ENCODE data around the gene CCL27.

CCL27 gene

GRCh38 chr9:34620061-34620994 is 42.1 kb downstream of the CCL27 start, which contains the start of gene DCTN3:
TSS of gene DCTN3 (minus strand) at chr9:34620495. CDS start at chr9:34620464, 31 bp downstream.
- CTCF ChIA-PET: interaction anchor here (1.0 to 4.9 kb wide), 13 partner anchors 8 to 241 kb away, joined by 3 to 100 read pairs (median 4); partner anchors contain the start of genes ARID3C, GALT, RPP25L and SIGMAR1
- POLR2A ChIA-PET: interaction anchor here (0.5 to 1.4 kb wide), 2 partner anchors 14 to 1330 kb away, joined by 3 to 4 read pairs; partner anchors contain the start of gene NFX1
- peak; percentile 97 for DNase-seq (ENCODE audit: extremely low spot score)
- TF ChIP-seq CTCF (IDR thresholded peaks at IDR 0.05; ENCODE audit: control extremely low read depth, extremely low read depth, low read depth, missing control alignments): no peak

GRCh38 chr9:34615132-34615531 is 47.3 kb downstream of the CCL27 start:
- ChIA-PET CTCF (interaction anchor here (1.2 to 17.0 kb wide), 8 partner anchors 9 to 211 kb away, joined by 3 to 328 read pairs (median 10); partner anchors contain the start of genes ARID3C, GALT and SIGMAR1), POLR2A (no interaction called here)
- no peak for DNase-seq (ENCODE audit: extremely low spot score)
- no peak for TF ChIP-seq CTCF (IDR thresholded peaks at IDR 0.05; ENCODE audit: control extremely low read depth, extremely low read depth, low read depth, missing control alignments)

- CTCF ChIA-PET: interaction anchor here (0.9 to 17.0 kb wide), 18 partner anchors 7 to 287 kb away, joined by 3 to 328 read pairs (median 8); partner anchors contain the start of genes ARID3C, DCTN3, GALT and SIGMAR1
- peak; percentile 81 for DNase-seq (ENCODE audit: extremely low spot score)
- POLR2A ChIA-PET: no interaction called here
Observed at GRCh38 chr9:34612788-34613390, 49.6 kb downstream of the CCL27 start.

More at GRCh38 chr9:34612788-34613390, 49.6 kb downstream of the CCL27 start:
- peak; percentile 84 for TF ChIP-seq CTCF (IDR thresholded peaks at IDR 0.05; ENCODE audit: control extremely low read depth, extremely low read depth, low read depth, missing control alignments)

Measured in GM10248 (cell line).